GM21367 (cell line): ENCODE measurements around the gene ORM1.
"Not testable (repeated sequence)": the region's sequence is repeated elsewhere in the genome, so short reads cannot be mapped to it uniquely, and the experiment has no call there.

Experiments used
- ATAC-seq: cut with Tn5 transposase; IDR thresholded peaks from one replicate; pipeline ENCODE4 v1.9.1; 2021; ENCODE audit not compliant: unreplicated experiment

ORM1 gene

DNA sequence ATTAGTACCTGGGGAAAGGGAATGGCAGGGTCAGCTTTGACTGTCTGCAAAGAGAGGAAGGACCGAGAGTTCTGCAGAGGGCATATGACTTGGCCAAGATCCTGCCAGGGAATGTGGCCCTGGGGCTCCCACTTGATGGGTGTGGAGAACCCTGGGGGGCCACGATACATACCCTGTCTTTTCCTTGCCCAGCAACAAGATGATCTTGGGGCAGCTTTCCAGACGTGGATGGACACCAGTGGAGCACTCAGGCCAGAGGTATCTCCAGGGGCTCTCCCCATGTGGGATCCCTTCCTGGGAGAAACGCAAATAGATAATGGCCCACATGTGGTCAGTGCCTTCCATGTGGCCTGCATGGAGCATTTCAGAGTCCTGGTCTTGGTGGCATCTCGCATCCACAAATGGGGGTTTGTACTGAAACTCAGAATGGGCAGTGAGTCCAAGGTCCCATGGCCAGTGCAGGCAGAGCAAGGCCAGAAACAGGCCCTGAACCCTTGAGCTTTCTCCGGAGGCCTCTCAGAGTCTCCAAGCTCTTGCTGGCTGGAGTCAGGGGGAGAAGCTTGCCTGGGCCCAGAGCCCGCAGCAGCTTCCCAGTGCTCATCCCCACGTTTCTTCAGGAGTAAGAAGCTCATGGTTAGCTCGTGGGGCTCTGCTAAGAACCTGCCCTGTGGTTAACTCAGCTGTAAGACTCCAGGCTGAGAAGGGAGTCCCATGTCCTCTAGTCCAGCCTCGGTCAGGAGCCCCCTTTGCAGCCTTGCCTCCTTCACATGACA, 18.3 kb upstream of the ORM1 start:
- no peak for ATAC-seq

DNA sequence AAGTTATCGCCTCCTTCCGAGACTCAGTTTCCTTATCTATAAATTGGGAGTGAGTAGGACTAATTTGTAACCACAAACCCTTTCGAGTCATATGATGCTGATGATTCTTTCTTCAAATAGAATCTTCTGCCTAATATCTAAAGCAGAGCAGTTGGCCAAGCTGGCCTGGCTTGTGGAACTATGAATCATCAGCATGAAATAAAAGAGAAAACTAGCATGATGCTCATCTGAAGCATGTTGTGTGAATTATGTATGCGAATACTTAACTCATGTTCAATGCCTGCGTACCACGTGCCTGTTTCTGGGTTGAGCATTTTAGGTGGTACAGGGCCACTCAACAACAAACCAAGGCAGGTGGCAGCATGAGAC, 15.0 kb upstream of the ORM1 start:
- no peak for ATAC-seq

DNA sequence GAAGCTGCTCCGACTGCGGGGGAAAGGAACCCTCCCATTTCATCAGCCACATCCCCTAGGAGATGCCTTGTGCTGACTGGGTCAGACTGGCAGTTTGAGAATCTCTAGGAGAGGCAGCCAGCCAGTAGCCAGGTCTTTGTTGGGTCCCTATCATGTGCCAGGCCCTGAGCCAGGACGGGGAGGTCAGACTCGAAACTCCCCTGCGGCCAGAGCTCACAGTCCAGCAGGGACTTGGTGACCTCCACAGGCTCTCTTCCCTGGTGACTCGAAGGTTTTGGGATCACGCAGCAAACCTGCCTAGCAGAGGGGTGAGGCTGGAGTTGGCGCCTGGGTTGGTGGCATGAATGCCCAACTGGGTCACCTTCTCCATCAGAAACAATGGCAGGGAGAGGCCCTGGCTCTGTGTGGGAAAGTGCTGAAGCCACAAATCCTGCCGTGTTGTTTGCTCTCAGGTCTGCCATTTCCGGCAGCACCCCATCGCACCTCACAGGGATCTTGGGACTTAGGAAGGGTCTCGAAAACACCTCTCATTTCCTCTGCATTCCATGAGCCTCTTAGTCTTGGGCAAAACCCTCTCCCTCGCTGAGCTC, 14.4 kb upstream of the ORM1 start:
- no peak for ATAC-seq

DNA sequence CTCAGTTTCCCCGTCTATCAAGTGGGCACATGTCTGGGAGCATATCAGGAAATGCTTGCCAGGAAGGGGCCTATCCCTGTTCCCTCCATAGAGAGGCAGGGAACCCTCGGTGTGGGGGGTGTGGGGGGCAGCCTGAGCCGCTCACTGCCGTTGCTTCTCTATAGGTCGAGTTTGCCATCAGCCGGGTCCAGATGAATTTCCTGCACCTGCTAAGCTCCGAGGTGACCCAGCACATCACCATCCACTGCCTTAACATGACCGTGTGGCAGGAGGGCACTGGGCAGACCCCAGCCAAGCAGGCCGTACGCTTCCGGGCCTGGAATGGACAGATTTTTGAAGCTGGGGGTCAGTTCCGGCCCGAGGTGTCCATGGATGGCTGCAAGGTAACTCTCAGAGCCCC, 13.8 kb upstream of the ORM1 start:
- ATAC-seq: no peak

DNA sequence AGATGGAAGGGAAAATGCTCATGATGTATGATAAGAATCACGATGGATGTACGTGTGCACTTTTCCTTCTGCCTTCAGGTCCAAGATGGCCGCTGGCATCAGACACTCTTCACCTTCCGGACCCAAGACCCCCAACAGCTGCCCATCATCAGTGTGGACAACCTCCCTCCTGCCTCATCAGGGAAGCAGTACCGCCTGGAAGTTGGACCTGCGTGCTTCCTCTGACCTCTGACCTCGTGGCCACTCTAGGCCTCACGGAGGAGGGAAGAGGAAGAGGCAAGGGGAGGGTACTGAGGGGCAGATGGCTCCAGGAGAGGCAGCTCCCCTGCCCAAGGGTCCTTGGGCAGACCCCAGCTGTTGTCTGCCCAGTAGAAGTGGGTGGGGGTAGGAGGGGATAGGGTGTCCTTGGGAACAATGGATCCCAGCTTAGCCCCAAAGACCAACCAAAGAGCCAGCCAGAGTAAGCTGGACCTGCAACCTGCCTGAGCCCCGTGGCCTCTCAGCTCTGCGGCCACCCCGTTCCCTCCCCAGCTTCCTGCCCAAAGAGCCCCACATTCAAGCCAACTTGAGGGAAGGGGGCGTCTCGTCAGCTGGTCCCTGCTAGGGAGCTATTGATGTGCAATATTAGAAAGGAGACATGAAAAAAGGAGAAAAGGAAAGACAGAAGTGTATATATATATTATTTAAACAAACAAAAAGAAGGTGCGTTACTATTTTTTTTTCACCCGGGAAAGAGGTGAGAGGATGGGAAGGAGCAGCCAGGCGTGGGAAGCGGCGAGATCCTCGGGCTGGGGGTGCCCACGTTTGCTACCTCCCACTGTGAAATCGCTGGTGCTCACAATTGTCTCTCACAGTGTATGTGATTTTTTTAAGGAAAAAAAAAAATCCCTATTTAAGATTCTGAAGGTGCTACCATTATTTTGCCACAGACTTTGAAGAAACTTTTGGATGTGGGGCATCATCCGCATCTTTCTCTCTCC, 12.1 kb upstream of the ORM1 start:
- no peak for ATAC-seq

DNA sequence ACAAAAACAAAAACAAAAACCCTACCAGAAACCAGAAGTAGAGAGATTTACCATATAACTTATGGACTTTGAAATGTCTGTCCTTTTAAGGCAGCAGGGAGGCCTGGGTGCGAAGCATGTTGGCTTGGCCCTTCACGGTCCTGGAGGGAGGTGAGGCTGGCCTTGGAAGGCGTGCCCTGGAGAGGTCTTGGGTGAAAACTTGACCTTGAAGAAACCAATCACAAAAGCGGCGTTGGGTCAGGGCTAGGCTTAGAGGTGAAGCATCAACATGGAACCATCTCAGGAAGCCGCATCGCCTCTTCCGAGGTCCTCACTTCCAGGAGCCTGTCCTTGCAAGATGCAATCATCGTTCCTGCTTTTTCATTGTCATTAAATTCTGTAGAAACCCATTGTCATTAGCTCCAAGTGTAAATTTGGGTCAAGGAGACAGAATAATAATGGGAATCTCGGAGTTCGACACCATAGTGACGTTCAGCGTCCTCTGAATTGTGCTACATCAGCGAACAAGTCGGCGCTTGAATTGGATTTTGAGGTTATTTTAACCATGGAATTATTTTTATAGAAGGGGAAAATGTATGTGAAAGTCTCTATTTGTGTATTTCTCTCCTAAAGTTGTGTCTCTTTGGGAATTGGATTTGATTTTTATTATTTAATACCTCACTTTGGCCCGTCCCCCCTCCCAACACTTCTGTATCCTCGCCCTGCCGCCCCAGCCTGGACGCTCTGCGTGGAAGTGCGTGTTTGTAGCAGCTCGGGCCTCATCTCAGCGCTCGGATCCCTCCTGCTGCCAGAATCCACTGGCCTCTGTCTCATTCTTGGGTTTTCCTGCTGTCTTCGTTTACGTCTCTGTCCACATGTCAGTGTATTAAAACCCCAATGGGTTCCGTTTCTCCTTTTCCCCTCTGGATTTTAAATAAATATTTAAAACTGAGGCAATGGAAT, 11.1 kb upstream of the ORM1 start:
- ATAC-seq: no peak

DNA sequence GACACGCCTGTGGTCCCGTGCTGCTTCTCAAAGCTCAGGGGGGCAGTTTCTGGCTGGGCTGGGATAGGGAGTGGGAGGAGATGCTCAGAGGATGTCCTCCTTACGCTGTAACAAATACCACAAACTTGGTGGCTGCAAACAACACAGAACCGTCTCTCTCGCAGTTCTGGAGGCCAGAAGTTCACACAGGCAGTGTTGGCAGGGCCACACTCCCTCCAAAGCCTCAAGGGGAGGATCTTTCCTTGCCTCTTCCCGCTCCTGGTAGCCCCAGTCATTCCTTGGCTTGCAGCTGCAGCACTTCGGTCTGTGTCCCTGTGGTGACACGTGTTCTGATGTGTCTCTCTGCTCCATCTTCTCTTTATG, 10.4 kb upstream of the ORM1 start:
- no peak for ATAC-seq

DNA sequence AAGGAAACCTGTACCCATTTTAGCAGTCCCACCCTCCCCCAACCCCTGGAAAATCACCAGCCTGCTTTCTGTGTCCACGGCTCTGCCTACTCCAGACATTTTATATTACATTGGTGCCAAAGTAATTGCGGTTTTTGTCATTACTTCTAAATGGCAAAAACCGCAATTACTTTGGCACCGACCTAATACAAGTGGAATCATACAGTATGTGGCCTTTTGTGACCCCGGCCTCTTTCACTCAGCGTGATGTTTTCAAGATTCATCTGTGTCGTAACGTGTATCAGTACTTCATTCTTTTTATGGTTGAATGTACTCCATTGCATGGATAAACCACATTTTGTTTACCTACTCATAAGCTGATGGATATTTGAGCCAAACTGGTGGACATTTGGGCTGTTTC, 9.7 kb upstream of the ORM1 start:
- ATAC-seq: no peak

DNA sequence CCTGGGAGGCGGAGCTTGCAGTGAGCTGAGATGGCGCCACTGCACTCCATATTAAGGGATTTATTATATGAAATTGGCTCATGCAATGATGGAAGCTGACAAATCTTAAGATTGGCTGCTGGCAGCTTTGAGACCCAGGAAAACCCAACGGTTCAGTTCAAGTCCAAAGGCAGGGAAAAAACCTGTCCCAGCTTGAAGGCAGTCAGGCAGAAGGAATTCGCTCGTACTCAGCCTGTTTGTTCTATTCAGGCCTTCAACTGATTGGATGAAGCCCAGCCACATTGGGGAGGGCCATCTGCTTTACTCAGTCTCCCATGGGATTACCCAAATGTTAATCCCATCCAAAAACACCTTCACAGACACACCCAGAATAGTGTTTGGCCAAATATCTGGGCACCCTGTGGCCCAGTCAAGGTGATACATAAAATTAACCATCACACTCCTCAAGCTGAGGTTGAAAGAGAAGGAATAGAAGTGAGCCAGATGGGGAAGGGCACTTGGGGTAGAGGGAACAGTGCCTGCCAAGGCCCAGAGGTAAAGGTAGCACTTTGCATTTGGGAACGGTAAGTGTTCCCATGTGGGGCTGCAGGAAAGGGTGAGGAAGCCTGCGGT, 8.5 kb upstream of the ORM1 start:
- no peak for ATAC-seq

DNA sequence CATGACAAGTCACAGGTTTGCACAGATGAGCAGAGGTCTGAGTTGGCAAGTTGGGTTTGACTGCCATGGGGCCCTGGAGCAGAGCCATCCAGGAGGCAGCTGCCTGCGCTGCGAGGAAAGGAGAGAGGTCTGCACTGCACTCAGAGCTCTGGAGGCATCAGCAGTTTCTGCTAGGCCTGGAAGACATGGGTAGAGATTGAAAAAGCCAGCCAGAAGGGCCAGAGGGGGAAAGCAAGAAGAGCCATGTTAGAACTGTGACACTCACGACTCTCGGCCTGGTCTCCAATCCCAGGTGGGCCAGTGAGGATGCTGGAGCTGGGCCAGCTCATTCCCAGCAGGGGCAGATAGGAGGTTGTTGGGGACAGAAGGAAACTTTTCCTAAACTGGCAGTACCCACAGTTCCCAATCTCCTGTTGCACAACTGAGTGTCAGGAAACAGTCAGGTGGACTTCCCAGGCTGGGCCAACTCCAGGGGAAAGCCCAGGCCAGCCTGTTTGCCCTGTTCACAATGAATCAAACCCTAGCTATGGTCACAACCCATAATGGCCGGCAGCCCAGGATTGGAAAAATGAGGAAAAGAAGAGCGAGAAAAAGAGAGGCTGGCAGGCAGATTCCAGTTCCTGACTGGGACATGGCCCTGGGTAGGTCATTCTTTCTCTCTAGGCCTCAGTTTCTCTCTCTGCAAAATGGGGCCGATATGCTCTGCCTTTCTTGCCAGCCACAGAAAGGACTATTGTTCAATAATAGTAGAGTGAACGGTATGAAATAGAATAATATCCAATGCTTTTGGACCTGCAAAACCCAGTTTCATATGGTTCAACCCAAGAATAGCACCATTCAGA, 7.8 kb upstream of the ORM1 start:
- ATAC-seq: no peak

DNA sequence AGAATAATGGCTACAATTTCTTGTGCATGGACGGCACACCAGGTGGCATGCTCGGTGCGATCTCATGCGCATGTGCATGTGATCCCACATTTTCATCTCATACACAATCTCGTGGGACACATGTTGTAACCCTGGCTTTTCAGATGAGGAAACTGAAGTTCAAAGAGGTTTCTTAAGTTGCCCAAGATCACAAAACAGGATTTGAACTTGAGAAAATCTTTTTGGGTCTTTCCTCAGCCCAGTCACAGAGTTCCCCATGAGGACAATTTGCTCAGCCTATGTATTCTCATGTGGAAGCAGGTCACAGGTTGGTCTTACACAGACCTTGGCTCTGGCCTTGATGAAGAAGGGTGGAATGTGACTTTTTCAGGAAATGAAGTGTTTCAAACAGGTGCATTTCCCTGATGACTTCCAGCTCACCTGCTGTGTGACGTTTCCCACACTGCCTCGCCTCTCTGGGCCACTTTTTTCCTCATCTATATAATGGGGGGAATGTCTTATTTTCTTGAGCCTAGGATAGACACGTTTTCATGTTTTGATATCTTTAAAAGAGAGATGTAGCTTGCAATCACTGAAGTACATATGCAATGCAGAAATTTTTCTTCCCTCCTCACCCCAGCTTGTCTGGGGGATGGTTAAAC, 7.1 kb upstream of the ORM1 start:
- ATAC-seq: no peak

DNA sequence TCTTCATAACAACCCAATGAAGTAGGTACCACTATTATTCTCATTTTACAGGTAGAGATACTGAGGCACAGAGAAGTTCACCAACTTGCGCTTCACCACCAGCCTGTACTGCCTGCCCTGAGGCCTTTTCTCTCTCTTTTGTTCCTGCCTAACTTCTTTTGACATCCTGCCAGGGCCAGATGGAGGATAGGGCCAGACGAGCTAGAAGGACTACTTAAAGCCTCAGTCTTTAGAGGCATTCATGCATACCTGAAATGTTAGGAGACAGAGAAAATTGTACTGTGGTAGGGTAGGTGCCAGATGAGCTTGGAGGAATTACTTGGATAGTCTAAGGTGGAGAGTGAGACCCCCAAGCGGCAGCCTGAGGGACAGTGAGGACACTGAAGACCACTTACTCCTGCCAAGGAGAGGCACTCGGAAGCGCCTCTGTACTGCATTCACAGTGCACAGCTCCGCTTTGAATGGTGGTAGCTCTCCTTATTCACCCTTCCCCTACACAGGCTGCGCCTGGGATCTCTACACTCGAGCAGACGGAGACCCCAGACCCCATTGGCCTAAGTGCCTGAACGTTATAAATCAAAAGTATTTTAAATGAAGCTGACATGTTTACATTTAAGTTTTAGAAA, 6.2 kb upstream of the ORM1 start:
- ATAC-seq: no peak

DNA sequence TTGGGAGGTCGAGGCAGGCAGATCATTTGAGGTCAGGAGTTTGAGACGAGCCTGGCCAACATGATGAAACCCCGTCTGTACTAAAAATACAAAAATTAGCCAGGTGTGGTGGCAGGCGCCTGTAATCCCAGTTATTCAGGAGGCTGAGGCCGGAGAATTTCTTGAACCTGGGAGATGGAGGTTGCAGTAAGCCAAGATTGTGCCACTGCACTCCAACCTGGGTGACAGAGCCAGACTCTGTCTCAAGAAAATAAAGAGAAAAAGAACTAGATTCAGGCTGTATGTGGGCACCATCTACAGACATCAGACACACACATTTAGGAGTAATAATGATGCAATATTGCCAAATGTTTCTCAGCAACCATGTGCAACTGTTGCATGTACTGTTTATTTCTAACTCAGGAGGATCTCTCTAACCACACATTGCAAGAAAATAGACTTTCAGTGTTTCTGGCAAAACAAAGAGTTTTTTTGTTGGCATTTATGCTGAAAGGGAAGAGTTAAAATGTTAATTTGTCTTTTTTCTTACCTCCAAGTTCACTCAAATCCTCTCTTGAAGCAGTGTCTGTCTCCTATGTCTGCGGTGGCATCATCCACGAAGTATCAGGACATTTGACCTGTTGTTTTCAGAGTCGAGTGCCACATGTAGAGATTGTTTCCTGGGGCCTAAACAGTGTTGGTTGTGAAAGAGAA, 5.1 kb upstream of the ORM1 start:
- no peak for ATAC-seq

DNA sequence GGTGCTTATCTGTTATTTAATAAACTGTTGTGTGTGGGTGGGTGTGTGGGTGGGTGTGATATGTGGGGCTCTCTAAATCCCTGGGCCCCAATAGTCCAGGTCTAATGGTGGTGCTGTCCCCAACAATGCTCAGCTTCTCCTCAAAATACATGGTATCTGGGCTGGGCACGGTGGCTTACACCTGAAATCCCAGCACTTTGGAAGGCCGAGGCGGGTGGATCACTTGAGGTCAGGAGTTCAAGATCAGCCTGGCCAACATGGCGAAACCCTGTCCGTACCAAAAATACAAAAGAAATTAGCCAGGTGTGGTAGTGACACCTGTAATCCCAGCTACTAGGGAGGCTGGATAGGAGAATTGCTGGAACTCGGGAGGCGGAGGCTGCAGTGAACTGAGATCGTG, 4.5 kb upstream of the ORM1 start:
- no peak for ATAC-seq

DNA sequence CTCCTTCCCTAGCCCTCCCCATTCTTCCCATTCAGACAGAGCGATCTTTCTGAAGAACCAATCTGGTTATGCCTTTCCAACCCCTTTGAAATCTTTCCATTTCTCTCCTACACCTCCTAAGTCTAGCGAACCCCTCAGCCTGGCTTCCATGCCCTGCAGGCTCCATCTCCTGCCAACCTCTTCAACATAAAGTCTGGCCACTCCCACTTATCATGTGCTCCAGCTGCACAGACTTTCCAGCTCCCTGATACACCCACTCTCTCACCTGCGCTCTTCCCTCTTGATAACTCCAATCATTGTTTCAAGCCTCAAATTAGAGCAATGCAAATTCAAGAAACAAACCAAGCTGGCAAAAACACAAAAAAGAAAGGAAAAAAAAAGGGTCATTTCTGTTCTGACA, 3.8 kb upstream of the ORM1 start:
- ATAC-seq: no peak

DNA sequence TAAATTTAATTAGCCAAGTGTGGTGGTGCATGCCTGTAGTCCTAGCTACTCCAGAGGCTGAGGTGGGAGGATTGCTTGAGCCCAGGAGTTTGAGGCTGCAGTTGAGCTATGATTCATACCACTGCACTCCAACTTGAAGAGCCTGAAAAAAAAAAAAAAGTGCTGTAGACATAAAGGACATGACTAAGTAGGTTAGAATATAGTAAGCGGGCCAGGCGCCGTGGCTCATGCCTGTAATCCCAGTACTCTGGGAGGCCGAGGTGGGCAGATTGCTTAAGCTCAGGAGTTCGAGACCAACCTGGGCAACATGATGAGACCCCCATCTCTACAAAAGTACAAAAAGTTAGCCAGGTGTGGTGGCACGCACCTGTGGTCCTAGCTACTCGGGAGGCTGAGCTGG, 2.2 kb upstream of the ORM1 start:
- not testable (repeated sequence) for ATAC-seq

DNA sequence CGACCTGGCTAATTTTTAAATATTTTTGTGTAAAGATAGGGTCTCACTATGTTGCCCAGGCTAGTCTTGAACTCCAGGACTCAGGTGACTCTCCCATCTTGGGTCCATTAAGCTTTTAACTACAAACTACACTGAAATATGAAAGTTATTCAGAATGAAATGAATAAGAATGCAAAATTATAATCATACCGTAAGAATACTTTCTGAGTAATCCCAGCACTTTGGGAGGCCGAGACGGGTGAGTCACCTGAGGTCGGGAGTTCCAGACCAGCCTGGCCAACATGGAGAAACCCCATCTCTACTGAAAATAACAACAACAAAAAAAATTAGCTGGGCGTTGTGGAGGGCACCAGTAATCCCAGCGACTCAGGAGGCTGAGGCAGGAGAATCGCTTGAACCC, 1.1 kb upstream of the ORM1 start:
- no peak for ATAC-seq
